ENCODE measurements around the gene PSMD9.
"Not testable (repeated sequence)": the region's sequence is repeated elsewhere in the genome, so short reads cannot be mapped to it uniquely, and the experiment has no call there.

PSMD9 gene, protein sequence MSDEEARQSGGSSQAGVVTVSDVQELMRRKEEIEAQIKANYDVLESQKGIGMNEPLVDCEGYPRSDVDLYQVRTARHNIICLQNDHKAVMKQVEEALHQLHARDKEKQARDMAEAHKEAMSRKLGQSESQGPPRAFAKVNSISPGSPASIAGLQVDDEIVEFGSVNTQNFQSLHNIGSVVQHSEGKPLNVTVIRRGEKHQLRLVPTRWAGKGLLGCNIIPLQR

GRCh38 chr12:121888478-121889273 is at the start of gene PSMD9:
Gene PSMD9, plus strand, starts transcription at chr12:121888790. Its CDS starts 67 bp downstream, at chr12:121888857.
- peaks cover 13 to 22% of the 10 kb centered on the region in 2 donors for H3K4me1 ChIP-seq (ENCODE audit: control insufficient read depth in 1 of 2, insufficient read depth in 2 of 2, low read length in 2 of 2)
- H3K9me3 ChIP-seq (ENCODE audit: control insufficient read depth in 1 of 2, low read length in 2 of 2), result no peaks in the 10 kb centered on the region
- peaks cover 0 to 12% of the 10 kb centered on the region in 2 donors for H3K36me3 ChIP-seq (ENCODE audit: control insufficient read depth in 1 of 2, insufficient read depth in 2 of 2, low read length in 2 of 2)
- no peaks in the 10 kb centered on the region for H3K27me3 ChIP-seq (ENCODE audit: low read depth, low read length)
- peak within 1 kb of the TSS; percentile 92 for H3K4me3 ChIP-seq (ENCODE audit: low read depth in 1 of 2, low read length in 2 of 2)
- H3K27ac ChIP-seq (ENCODE audit: low read length), result peak within 1 kb of the TSS; percentile 90

- Histone ChIP-seq H3K27ac (ENCODE audit: low read length) (no peak overlapping the region), H3K27me3 (ENCODE audit: low read depth, low read length) (no peaks in the 10 kb centered on the region), H3K4me1 (ENCODE audit: control insufficient read depth in 1 of 2, insufficient read depth in 2 of 2, low read length in 2 of 2) (no peaks in the 10 kb centered on the region), H3K9me3 (ENCODE audit: control insufficient read depth in 1 of 2, low read length in 2 of 2) (no peaks in the 10 kb centered on the region), H3K4me3 (ENCODE audit: low read depth in 1 of 2, low read length in 2 of 2) (peak overlapping the region; percentile 79 to 84), H3K36me3 (ENCODE audit: control insufficient read depth in 1 of 2, insufficient read depth in 2 of 2, low read length in 2 of 2) (no peaks in the 10 kb centered on the region)
Observed at GRCh38 chr12:121839106-121839992, 49.2 kb upstream of the PSMD9 start.

- Histone ChIP-seq H3K27me3 (ENCODE audit: low read depth, low read length) (no peaks in the 10 kb centered on the region), H3K27ac (ENCODE audit: low read length) (no peak overlapping the region), H3K36me3 (ENCODE audit: control insufficient read depth in 1 of 2, insufficient read depth in 2 of 2, low read length in 2 of 2) (no peaks in the 10 kb centered on the region), H3K4me3 (ENCODE audit: low read depth in 1 of 2, low read length in 2 of 2) (peak overlapping the region; percentile 79 to 84), H3K4me1 (ENCODE audit: control insufficient read depth in 1 of 2, insufficient read depth in 2 of 2, low read length in 2 of 2) (no peaks in the 10 kb centered on the region), H3K9me3 (ENCODE audit: control insufficient read depth in 1 of 2, low read length in 2 of 2) (no peaks in the 10 kb centered on the region)
Observed at GRCh38 chr12:121839993-121840761, 48.4 kb upstream of the PSMD9 start.

DNA sequence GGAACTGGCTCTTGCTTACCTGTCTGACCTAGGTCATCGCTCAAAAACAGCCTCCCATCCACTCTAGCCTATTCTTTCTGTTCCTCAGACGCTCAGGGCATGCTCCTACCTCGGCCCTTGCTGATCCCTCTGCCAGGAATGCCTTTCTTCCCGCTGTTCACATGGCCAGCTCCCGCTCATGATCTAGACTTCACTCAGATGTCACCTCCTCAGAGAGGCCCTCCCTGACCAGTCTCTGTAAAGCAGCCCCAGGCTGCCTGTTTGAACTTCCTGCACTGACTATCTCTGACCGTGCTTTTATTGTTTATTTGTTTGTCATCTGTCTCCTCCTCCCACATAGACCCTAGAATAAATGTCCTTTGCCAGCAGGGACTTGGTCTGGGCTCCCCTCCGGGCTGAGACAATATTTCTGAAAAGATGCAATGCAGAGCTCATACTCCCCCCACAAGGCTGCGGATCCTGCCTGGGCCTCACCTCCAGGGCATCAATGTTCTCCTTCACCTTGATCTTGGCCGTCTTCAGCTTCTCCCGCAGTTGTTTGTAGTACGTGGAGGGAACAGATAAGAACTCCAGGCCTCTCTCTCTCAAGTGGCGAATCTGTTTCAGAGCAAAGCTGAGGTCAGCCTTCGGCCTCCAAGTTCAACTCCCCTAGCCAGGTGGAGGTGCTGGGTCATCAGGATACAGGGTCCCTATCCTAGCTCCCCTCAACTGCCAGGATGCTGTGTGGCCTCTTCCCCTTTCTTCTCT is 45.2 kb upstream of the PSMD9 start:
- no peaks in the 10 kb centered on the region for H3K36me3 ChIP-seq (ENCODE audit: control insufficient read depth in 1 of 2, insufficient read depth in 2 of 2, low read length in 2 of 2)
- H3K9me3 ChIP-seq (ENCODE audit: control insufficient read depth in 1 of 2, low read length in 2 of 2), result no peaks in the 10 kb centered on the region
- no peaks in the 10 kb centered on the region for H3K27me3 ChIP-seq (ENCODE audit: low read depth, low read length)
- no peak overlapping the region for H3K27ac ChIP-seq (ENCODE audit: low read length)
- H3K4me3 ChIP-seq (ENCODE audit: low read depth in 1 of 2, low read length in 2 of 2), result no peak overlapping the region
- no peaks in the 10 kb centered on the region for H3K4me1 ChIP-seq (ENCODE audit: control insufficient read depth in 1 of 2, insufficient read depth in 2 of 2, low read length in 2 of 2)

GRCh38 chr12:121845701-121846100 is 42.9 kb upstream of the PSMD9 start:
- H3K4me3 ChIP-seq (ENCODE audit: low read depth in 1 of 2, low read length in 2 of 2), result no peak overlapping the region
- no peak overlapping the region for H3K27ac ChIP-seq (ENCODE audit: low read length)
- no peaks in the 10 kb centered on the region for H3K4me1 ChIP-seq (ENCODE audit: control insufficient read depth in 1 of 2, insufficient read depth in 2 of 2, low read length in 2 of 2)
- no peaks in the 10 kb centered on the region for H3K36me3 ChIP-seq (ENCODE audit: control insufficient read depth in 1 of 2, insufficient read depth in 2 of 2, low read length in 2 of 2)
- H3K9me3 ChIP-seq (ENCODE audit: control insufficient read depth in 1 of 2, low read length in 2 of 2), result no peaks in the 10 kb centered on the region
- H3K27me3 ChIP-seq (ENCODE audit: low read depth, low read length), result no peaks in the 10 kb centered on the region

DNA sequence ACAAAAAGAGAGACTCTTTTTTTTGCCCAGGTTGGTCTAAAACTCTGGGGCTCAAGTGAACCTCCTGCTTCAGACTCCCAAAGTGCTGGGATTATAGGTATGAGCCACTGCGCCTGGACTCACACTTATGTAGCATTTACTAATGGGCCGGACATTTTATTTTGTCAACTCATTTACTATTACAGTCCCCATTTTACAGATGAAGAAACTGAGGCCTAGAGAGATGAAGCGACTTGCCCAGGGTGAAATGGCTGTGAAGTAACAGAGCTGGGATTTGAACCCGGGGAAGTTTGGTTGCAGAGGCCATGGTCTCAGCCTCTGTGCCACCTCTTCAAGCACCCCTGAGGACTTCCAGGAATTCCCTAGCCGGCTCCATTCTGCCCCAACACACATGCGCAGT is 39.4 kb upstream of the PSMD9 start:
- Histone ChIP-seq H3K4me1 (ENCODE audit: control insufficient read depth in 1 of 2, insufficient read depth in 2 of 2, low read length in 2 of 2) (no peaks in the 10 kb centered on the region), H3K36me3 (ENCODE audit: control insufficient read depth in 1 of 2, insufficient read depth in 2 of 2, low read length in 2 of 2) (no peaks in the 10 kb centered on the region), H3K4me3 (ENCODE audit: low read depth in 1 of 2, low read length in 2 of 2) (no peak overlapping the region), H3K27ac (ENCODE audit: low read length) (no peak overlapping the region), H3K9me3 (ENCODE audit: control insufficient read depth in 1 of 2, low read length in 2 of 2) (no peaks in the 10 kb centered on the region), H3K27me3 (ENCODE audit: low read depth, low read length) (no peaks in the 10 kb centered on the region)

DNA sequence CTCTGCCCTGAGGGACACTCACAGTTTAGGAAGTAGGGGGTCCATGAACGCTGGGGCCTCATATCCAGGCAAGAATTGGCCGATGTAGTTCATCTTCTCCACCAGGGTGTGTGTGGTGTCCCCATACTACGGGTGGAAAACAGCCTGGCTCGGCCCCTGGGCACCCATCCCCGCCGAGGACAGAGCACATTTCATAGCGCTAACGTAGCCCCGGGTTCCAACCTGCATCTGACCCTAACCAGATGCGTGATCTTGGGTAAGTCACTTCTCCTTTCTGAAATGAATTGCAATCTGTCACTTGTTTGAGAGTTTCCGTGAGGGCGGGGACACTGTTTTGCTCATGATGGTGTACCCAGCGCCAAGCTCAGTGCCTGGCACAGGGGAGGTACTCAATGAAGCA is 38.9 kb upstream of the PSMD9 start:
- Histone ChIP-seq H3K4me1 (ENCODE audit: control insufficient read depth in 1 of 2, insufficient read depth in 2 of 2, low read length in 2 of 2) (no peaks in the 10 kb centered on the region), H3K36me3 (ENCODE audit: control insufficient read depth in 1 of 2, insufficient read depth in 2 of 2, low read length in 2 of 2) (no peaks in the 10 kb centered on the region), H3K4me3 (ENCODE audit: low read depth in 1 of 2, low read length in 2 of 2) (no peak overlapping the region), H3K9me3 (ENCODE audit: control insufficient read depth in 1 of 2, low read length in 2 of 2) (no peaks in the 10 kb centered on the region), H3K27me3 (ENCODE audit: low read depth, low read length) (no peaks in the 10 kb centered on the region), H3K27ac (ENCODE audit: low read length) (no peak overlapping the region)

DNA sequence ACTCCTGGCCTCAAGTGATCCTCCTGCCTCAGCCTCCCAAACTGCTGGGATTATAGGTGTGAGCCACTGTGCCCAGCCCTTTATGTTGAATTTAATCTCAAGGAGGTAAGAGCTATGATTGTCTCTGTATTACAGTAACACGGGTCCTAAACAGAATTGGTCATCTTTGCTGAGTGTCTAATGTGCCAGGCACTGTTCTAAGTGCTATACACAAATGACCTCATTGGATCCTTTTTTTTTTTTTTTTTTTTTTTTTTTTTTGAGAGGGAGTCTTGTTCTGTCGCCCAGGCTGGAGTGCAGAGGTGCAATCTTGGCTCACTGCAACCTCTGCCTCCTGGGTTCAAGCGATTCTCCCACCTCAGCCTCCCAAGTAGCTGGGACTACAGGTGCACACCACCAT is 36.2 kb upstream of the PSMD9 start:
- H3K4me1 ChIP-seq (ENCODE audit: control insufficient read depth in 1 of 2, insufficient read depth in 2 of 2, low read length in 2 of 2); H3K4me3 ChIP-seq (ENCODE audit: low read depth in 1 of 2, low read length in 2 of 2); H3K9me3 ChIP-seq (ENCODE audit: control insufficient read depth in 1 of 2, low read length in 2 of 2); H3K27ac ChIP-seq (ENCODE audit: low read length); H3K27me3 ChIP-seq (ENCODE audit: low read depth, low read length); H3K36me3 ChIP-seq (ENCODE audit: control insufficient read depth in 1 of 2, insufficient read depth in 2 of 2, low read length in 2 of 2): not testable (repeated sequence)

GRCh38 chr12:121857322-121858246 is 31.0 kb upstream of the PSMD9 start:
- Histone ChIP-seq H3K4me1 (ENCODE audit: control insufficient read depth in 1 of 2, insufficient read depth in 2 of 2, low read length in 2 of 2) (peaks cover 3 to 13% of the 10 kb centered on the region in 2 donors), H3K27ac (ENCODE audit: low read length) (no peak overlapping the region), H3K4me3 (ENCODE audit: low read depth in 1 of 2, low read length in 2 of 2) (no peak overlapping the region), H3K9me3 (ENCODE audit: control insufficient read depth in 1 of 2, low read length in 2 of 2) (no peaks in the 10 kb centered on the region), H3K36me3 (ENCODE audit: control insufficient read depth in 1 of 2, insufficient read depth in 2 of 2, low read length in 2 of 2) (no peaks in the 10 kb centered on the region), H3K27me3 (ENCODE audit: low read depth, low read length) (no peaks in the 10 kb centered on the region)

- Histone ChIP-seq H3K4me3 (ENCODE audit: low read depth in 1 of 2, low read length in 2 of 2) (no peak overlapping the region), H3K27ac (ENCODE audit: low read length) (peak overlapping the region; percentile 74), H3K9me3 (ENCODE audit: control insufficient read depth in 1 of 2, low read length in 2 of 2) (no peaks in the 10 kb centered on the region), H3K27me3 (ENCODE audit: low read depth, low read length) (no peaks in the 10 kb centered on the region), H3K36me3 (ENCODE audit: control insufficient read depth in 1 of 2, insufficient read depth in 2 of 2, low read length in 2 of 2) (no peaks in the 10 kb centered on the region), H3K4me1 (ENCODE audit: control insufficient read depth in 1 of 2, insufficient read depth in 2 of 2, low read length in 2 of 2) (peaks cover 3 to 13% of the 10 kb centered on the region in 2 donors)
Observed at GRCh38 chr12:121858318-121858661, 30.3 kb upstream of the PSMD9 start.
